K562 (cell line): ENCODE measurements around the gene BOD1L1.

ENCODE experiments used
- HMGN3 ChIP-seq: IDR thresholded peaks from 2 replicates; pipeline ENCODE4 v1.6.1; 2011; ENCODE audit warnings: borderline replicate concordance, low read depth, mild to moderate bottlenecking, mixed read lengths, low read length; ENCODE audit not compliant: insufficient read length; ENCODE audit errors: extremely low read depth
- ZNF24 ChIP-seq: fragments of 450-650 bp; IDR thresholded peaks from 2 replicates; pipeline ENCODE4 v1.6.1; 2016
- TF ChIP-seq, protein P1 (sequence below), 3 experiments: IDR thresholded peaks in 2 of 3; conservative IDR thresholded peaks in 1 of 3; 2 replicates each; pipeline ENCODE4 v1.5.1; 2011 to 2012; ENCODE audit warnings: low read length in 3 of 3, mild to moderate bottlenecking in 3 of 3, control low read depth in 2 of 3, improper control_type of control experiment in 1 of 3, inconsistent platforms in 1 of 3, low read depth in 1 of 3, mixed read lengths in 1 of 3, moderate library complexity in 1 of 3; ENCODE audit not compliant: insufficient read depth in 2 of 3
- TF ChIP-seq, protein P2 (sequence below): IDR thresholded peaks from 2 replicates; pipeline ENCODE4 v1.6.1; 2011; ENCODE audit not compliant: insufficient read length; ENCODE audit errors: extremely low read depth

DNA sequence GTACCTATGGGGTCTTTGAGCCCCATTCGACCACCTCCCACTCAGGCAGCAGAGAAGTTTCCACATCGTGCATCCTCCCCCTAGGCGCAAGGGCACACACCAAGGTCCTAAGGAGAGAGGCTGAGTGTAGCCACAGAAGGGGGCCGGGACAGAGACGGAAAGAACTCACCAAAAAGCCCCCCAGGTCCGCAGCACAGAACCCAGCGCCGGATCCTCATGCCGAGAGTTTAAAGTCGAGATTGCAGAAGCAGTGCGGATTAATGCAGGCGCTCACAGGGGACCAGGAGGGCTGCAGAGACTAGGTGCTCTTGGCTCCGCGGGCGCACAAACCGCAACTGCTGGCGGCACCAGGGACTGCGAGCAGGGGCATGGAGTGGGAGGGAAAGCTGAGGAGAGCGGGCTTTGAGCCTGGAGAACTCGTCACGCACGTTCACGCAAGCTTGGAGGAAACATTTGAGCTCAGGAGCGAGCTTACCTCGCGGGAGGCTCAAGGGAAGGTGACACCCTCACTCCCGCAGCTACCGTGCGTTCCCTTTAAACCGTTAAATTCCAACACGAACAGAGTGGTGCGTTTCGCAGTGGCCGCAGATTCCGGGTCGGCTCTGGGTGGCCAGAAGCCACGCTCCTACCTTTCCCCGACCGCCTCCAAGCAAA is 91.7 kb downstream of the BOD1L1 start:
- no peak for TF ChIP-seq ZNF24
- TF ChIP-seq, protein P1, sequence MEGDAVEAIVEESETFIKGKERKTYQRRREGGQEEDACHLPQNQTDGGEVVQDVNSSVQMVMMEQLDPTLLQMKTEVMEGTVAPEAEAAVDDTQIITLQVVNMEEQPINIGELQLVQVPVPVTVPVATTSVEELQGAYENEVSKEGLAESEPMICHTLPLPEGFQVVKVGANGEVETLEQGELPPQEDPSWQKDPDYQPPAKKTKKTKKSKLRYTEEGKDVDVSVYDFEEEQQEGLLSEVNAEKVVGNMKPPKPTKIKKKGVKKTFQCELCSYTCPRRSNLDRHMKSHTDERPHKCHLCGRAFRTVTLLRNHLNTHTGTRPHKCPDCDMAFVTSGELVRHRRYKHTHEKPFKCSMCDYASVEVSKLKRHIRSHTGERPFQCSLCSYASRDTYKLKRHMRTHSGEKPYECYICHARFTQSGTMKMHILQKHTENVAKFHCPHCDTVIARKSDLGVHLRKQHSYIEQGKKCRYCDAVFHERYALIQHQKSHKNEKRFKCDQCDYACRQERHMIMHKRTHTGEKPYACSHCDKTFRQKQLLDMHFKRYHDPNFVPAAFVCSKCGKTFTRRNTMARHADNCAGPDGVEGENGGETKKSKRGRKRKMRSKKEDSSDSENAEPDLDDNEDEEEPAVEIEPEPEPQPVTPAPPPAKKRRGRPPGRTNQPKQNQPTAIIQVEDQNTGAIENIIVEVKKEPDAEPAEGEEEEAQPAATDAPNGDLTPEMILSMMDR (IDR thresholded peaks at IDR 0.05 in 2 of 3, conservative IDR thresholded peaks at IDR 0.05 in 1 of 3; ENCODE audit: insufficient read depth in 2 of 3, low read depth in 1 of 3, low read length in 3 of 3) = no peak
- TF ChIP-seq, protein P2, sequence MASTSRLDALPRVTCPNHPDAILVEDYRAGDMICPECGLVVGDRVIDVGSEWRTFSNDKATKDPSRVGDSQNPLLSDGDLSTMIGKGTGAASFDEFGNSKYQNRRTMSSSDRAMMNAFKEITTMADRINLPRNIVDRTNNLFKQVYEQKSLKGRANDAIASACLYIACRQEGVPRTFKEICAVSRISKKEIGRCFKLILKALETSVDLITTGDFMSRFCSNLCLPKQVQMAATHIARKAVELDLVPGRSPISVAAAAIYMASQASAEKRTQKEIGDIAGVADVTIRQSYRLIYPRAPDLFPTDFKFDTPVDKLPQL = no peak
- no peak for TF ChIP-seq HMGN3
